ENCODE measurements around the gene KIAA0513. TPM values are rescaled to one million over a fixed set of nuclear protein-coding genes. Genes with fewer than 3 reads are reported as not detected.
A peak's percentile ranks its signal among the peaks of the same experiment; 100 is the strongest.

Gene KIAA0513
- total and polyA plus RNA-seq, 2 donors (not counting 1 experiment from before 2014, with no cell fraction given): 11.7 to 22.3 TPM

- H2AFZ ChIP-seq (ENCODE audit: low read length): peak overlapping the region; percentile 47
- peak overlapping the region; percentile 77 for H3K4me2 ChIP-seq (ENCODE audit: extremely low read depth, insufficient read depth, low read length)
- H3K4me3 ChIP-seq (replicated peaks in 1 of 4; ENCODE audit: control extremely low read depth in 1 of 4, insufficient read depth in 1 of 4, low read depth in 3 of 4, low read length in 4 of 4): peak overlapping the region in 3 of 4 experiments; percentile 9 to 16 (median 12)
- no peaks in the 10 kb centered on the region for H3K9me3 ChIP-seq (ENCODE audit: control insufficient read depth, insufficient read depth, low read depth, low read length)
- peaks cover 3% of the 10 kb centered on the region for H3K4me1 ChIP-seq (ENCODE audit: control insufficient read depth, extremely low read depth, insufficient read depth, low read length)
- H3K36me3 ChIP-seq (ENCODE audit: control insufficient read depth, insufficient read depth, low read length): no peaks in the 10 kb centered on the region
- H3K79me2 ChIP-seq (ENCODE audit: control insufficient read depth, insufficient read depth, low read length): no peaks in the 10 kb centered on the region
- peak; percentile 87 to 92 for DNase-seq (ENCODE audit: low read depth in 2 of 2)
- no peaks in the 10 kb centered on the region for H3K27me3 ChIP-seq (ENCODE audit: control insufficient read depth, insufficient read depth, low read length)
- TF ChIP-seq EZH2 (IDR thresholded peaks at IDR 0.05; ENCODE audit: low read length, missing control alignments): no peak
- no peak for TF ChIP-seq CTCF (conservative IDR thresholded peaks at IDR 0.05 in 1 of 2, IDR thresholded peaks at IDR 0.05 in 1 of 2; ENCODE audit: low read depth in 1 of 2, low read length in 2 of 2)
- H3K27ac ChIP-seq (ENCODE audit: insufficient read depth, low read length): peak overlapping the region; percentile 88
- H3K9ac ChIP-seq (ENCODE audit: insufficient read depth, low read length): peak overlapping the region; percentile 58
- H4K20me1 ChIP-seq (ENCODE audit: control insufficient read depth, extremely low read depth, insufficient read depth, low read length): no peaks in the 10 kb centered on the region
These were observed 96.5 kb downstream of the KIAA0513 start for GRCh38 chr16:85123891-85124635.

- H3K79me2 ChIP-seq (ENCODE audit: control insufficient read depth, insufficient read depth, low read length): no peaks in the 10 kb centered on the region
- peak overlapping the region; percentile 88 for H3K27ac ChIP-seq (ENCODE audit: insufficient read depth, low read length)
- no peaks in the 10 kb centered on the region for H4K20me1 ChIP-seq (ENCODE audit: control insufficient read depth, extremely low read depth, insufficient read depth, low read length)
- no peaks in the 10 kb centered on the region for H3K36me3 ChIP-seq (ENCODE audit: control insufficient read depth, insufficient read depth, low read length)
- H3K27me3 ChIP-seq (ENCODE audit: control insufficient read depth, insufficient read depth, low read length): no peaks in the 10 kb centered on the region
- no peak overlapping the region for H3K9ac ChIP-seq (ENCODE audit: insufficient read depth, low read length)
- H3K4me1 ChIP-seq (ENCODE audit: control insufficient read depth, extremely low read depth, insufficient read depth, low read length): peaks cover 3% of the 10 kb centered on the region
- peak overlapping the region; percentile 17 for H3K4me2 ChIP-seq (ENCODE audit: extremely low read depth, insufficient read depth, low read length)
- H3K4me3 ChIP-seq (replicated peaks in 1 of 4; ENCODE audit: control extremely low read depth in 1 of 4, insufficient read depth in 1 of 4, low read depth in 3 of 4, low read length in 4 of 4): no peak overlapping the region
- TF ChIP-seq CTCF (conservative IDR thresholded peaks at IDR 0.05 in 1 of 2, IDR thresholded peaks at IDR 0.05 in 1 of 2; ENCODE audit: low read depth in 1 of 2, low read length in 2 of 2) (no peak), EZH2 (IDR thresholded peaks at IDR 0.05; ENCODE audit: low read length, missing control alignments) (no peak)
- H3K9me3 ChIP-seq (ENCODE audit: control insufficient read depth, insufficient read depth, low read depth, low read length): no peaks in the 10 kb centered on the region
- peak in 1 of 2 donors; percentile 9 for DNase-seq (ENCODE audit: low read depth in 2 of 2)
- no peak overlapping the region for H2AFZ ChIP-seq (ENCODE audit: low read length)
These were observed 97.2 kb downstream of the KIAA0513 start for GRCh38 chr16:85124636-85125346.

- H3K27me3 ChIP-seq (ENCODE audit: control insufficient read depth, insufficient read depth, low read length): no peaks in the 10 kb centered on the region
- H3K27ac ChIP-seq (ENCODE audit: insufficient read depth, low read length): peak overlapping the region; percentile 45
- peaks cover 13% of the 10 kb centered on the region for H3K4me1 ChIP-seq (ENCODE audit: control insufficient read depth, extremely low read depth, insufficient read depth, low read length)
- no peak overlapping the region for H2AFZ ChIP-seq (ENCODE audit: low read length)
- H4K20me1 ChIP-seq (ENCODE audit: control insufficient read depth, extremely low read depth, insufficient read depth, low read length): no peaks in the 10 kb centered on the region
- peak in 1 of 2 donors; percentile 15 for DNase-seq (ENCODE audit: low read depth in 2 of 2)
- no peaks in the 10 kb centered on the region for H3K9me3 ChIP-seq (ENCODE audit: control insufficient read depth, insufficient read depth, low read depth, low read length)
- no peak overlapping the region for H3K9ac ChIP-seq (ENCODE audit: insufficient read depth, low read length)
- TF ChIP-seq EZH2 (IDR thresholded peaks at IDR 0.05; ENCODE audit: low read length, missing control alignments) (no peak), CTCF (conservative IDR thresholded peaks at IDR 0.05 in 1 of 2, IDR thresholded peaks at IDR 0.05 in 1 of 2; ENCODE audit: low read depth in 1 of 2, low read length in 2 of 2) (no peak)
- H3K79me2 ChIP-seq (ENCODE audit: control insufficient read depth, insufficient read depth, low read length): no peaks in the 10 kb centered on the region
- H3K4me2 ChIP-seq (ENCODE audit: extremely low read depth, insufficient read depth, low read length): no peak overlapping the region
- no peak overlapping the region for H3K4me3 ChIP-seq (replicated peaks in 1 of 4; ENCODE audit: control extremely low read depth in 1 of 4, insufficient read depth in 1 of 4, low read depth in 3 of 4, low read length in 4 of 4)
- H3K36me3 ChIP-seq (ENCODE audit: control insufficient read depth, insufficient read depth, low read length): no peaks in the 10 kb centered on the region
These were observed 98.2 kb downstream of the KIAA0513 start for GRCh38 chr16:85125570-85126393.

Measured in fibroblast of lung (primary cell).